ENCODE results near the gene HSPB8.
"Not testable (repeated sequence)": the region's sequence is repeated elsewhere in the genome, so short reads cannot be mapped to it uniquely, and the experiment has no call there.

Gene HSPB8

DNA sequence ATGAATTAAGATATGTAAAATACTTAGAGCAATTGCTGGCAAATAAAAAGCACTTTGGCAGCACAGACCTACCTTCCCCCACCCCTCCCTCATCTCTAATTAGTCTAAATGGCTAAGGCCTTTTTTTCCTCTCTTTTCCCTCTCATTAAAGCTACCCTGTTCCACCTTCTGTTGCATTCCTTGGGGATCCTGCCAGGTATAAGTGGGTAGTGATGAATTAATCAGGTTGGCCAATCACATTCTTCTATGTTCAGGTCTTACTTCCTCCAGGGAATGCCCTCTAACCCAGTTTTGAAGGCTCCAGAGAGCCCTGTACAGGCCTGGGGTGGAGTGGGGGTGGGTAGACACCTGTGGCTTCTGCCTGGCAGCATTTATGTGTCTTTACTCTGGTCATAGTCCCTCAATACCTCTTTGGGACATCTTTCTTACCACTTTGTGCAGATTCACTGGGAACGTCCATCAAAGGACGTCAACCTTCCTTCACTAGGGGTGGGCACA is 28.4 kb downstream of the HSPB8 start:
- DNase-seq = no peak

DNA sequence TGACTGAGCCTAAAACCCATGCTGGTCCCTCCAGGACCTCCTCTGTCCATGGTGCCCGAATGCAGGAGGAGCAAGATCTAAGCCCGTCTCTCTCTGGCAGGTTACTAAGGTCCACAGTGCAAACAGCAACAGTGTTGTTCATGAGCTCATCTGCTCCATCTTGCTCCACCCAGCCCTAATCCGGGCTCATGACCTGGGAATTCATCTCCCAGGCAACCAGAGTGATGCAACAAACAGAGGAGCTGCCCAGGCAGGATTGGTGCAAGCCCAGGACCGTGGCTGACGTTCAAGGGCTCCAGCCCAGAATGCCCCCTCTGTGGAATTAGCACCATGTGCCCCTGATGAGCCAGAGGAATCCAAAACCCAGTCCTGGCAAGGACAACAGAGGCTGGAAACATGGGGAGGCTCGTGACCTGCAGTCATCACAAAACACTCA is 29.9 kb downstream of the HSPB8 start:
- no peak for DNase-seq

- DNase-seq = no peak
These were observed 33.2 kb downstream of the HSPB8 start for GRCh38 chr12:119211884-119212283.

DNA sequence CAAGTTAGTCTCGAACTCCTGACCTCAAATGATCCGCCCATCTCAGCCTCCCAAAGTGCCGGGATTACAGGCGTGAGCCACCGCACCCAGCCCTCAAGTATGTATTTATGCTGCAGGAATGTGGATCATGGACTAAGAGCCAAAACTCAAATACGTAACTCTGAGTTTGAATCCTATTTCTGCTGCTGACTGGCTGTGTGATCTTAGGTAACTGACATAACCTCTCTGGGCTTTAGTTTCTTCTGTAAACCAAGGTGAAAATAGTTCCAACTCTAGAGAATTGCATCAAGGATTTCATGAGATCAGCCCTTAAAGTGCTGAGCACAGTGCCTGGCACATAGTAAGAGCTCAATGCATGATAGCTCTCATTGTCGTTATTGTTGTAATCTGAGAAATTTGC is 37.4 kb downstream of the HSPB8 start:
- no peak for DNase-seq

- DNase-seq = not testable (repeated sequence)
These were observed 40.1 kb downstream of the HSPB8 start for GRCh38 chr12:119218875-119219274.

- no peak for DNase-seq
These were observed 43.7 kb downstream of the HSPB8 start for GRCh38 chr12:119222222-119222951.

- no peak for DNase-seq
These were observed 46.7 kb downstream of the HSPB8 start for GRCh38 chr12:119225454-119225853.

DNA sequence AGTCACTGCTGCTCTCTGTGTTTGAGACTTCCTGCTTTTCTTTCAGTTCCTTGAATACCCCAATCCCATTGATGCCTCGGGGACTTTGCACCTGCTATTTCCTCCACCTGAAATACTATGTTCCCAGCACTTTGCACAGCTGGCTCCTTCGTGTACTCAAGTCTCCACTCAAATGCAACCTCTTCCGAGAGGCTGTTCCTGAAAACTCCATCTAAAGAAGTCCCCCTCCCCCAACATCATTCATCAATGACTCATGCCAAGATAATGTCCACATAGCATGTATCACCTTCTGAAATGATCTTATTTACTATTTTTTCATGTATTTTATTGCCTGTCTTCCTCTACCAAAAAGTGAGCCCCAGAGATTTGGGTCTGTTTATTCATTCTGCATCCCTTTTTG is 48.6 kb downstream of the HSPB8 start:
- DNase-seq = no peak

- no peak for DNase-seq
These were observed 50.5 kb downstream of the HSPB8 start for GRCh38 chr12:119229205-119229604.

- DNase-seq = no peak
These were observed 51.1 kb downstream of the HSPB8 start for GRCh38 chr12:119229837-119230236.

DNA sequence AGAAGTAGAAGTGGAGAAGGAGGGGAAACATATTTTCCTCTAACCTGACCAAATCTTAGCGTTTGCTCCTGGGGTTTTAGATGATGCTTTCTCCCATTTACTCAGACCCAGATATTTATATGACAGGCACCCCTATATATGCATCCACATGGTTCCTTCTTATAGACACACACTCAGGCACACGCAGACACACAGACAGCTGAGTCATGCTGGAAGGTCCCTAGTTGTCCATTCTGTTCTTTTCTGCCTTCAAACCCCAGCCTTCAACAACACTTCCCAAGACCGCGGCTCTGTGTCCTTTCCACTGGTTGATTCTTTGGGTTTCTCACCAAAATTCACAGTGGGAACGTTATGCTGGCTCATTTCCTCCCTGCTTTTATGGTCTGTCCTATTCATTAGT is 52.1 kb downstream of the HSPB8 start:
- no peak for DNase-seq

DNA sequence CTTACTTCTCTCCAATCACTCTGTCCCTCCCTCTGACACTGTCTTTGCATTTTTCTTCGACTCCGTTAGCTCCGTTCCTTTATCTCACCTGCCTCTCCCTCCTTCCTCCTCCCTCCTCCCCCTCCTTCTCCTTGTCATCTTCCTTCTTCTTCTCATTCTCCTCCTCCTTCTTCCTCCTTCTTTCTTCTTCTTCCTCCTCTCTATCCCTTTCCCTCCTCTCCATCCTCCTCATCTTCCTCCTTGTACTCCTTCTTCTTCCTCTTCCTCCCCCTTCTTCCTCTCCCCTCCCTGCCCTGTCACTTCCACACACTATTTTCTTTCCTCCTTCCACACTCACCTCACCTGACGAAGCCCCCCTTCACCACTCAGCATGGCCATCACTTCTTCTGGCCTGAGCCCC is 53.0 kb downstream of the HSPB8 start:
- no peak for DNase-seq

DNA sequence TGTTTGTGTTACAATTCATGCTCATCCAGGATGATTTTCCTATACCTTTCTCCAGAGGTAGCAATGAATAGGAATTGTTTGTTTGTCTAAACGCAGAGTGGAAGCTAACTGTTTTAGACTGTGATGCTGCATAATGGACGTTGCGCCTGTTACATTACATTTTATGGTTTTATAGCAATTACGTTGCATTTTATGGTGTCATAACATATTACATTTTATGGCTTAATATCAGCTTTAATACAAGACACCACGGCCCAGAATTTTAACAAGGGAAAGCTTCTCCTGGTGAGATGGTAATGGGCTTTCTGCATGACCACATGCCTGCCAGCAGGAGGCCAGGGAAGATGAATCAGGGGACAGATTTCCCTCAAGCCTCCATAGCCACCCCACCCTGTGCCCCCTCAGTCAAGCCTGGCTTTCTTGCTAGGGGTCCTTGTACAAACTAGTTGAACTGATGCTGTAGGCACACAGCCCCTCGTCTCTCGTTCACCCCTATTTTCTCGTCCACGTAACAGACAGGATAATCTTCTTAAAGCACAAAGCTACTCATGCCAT is 56.5 kb downstream of the HSPB8 start:
- no peak for DNase-seq

DNA sequence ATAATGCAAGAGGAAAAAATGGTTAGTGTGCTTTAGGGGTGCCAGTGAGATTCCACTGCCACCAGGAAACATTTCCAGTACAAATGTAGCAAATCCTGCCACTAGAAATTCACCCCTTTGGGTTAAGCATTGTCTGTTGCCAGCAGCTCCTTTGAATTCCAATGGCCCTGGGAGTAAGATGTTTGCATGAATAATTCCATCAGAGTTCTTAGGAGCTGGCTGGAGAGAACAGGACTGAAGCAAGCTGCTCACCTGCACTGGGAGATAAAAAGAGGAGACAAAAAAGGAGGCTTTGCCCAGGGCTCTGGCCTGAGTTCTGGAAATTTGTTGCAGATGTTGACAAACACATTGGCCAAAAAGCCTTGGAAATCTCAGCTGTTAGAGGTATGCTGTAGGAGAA is 57.6 kb downstream of the HSPB8 start:
- no peak for DNase-seq

DNA sequence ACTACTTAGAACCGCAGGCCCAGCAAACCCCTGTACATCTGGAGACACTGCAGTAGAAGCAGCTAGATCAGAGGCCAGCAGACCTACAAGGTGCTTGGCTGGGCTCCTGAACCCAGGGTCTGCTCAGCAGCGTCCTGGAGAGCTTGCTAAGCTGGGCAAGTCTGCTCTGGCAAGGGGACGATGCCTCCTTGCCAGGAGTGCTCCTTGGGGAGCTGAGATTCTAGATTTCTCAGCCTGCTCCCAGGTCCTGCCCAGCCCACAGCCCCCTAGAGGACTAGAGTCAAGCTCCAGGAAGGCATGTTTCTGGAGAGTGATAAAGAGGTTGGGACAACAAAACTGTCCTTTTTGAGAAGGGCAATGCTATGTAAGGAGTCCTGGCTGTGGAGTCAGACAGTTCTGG is 60.3 kb downstream of the HSPB8 start:
- DNase-seq = no peak

DNA sequence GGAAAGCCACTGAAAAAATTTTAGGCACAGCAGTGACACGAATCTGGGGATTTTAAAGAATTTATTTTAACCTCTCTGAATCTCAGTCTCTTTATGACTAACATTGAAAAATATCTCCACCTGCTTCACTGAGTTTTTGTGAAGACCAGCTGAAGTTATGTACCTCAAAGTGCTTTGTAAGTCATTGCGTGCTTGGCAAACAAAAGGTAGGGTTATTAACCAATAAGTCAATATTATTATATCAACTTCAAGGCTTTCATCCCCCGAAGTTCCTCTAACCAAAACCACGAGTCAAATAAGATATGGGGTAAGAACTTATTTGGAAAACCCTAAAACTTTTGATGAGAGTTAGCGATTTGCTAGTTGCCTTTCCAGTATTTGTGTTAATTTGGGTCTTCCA is 62.3 kb downstream of the HSPB8 start:
- no peak for DNase-seq

- no peak for DNase-seq
These were observed 62.9 kb downstream of the HSPB8 start for GRCh38 chr12:119241580-119242169.
